Subcutaneous adipose tissue (tissue), 4 donors: Measurements from ENCODE around the gene CRISP2. TPM values are rescaled to one million over a fixed set of nuclear protein-coding genes. Genes with fewer than 3 reads are reported as not detected.

Source experiments
- CTCF ChIP-seq: fragments of 450-650 bp; IDR thresholded peaks from one replicate; pipeline ENCODE4 v1.5.1; 2016; ENCODE audit warnings: low read depth, mild to moderate bottlenecking, control low read depth, antibody characterized with exemption, moderate library complexity
- total RNA-seq, 4 donors: library from RNA; depleted of rRNA; stranded (reverse); fragments of >200 nt; gene quantifications; one replicate each; pipeline ENCODE4 v1.1.0, GENCODE V29; 2016

CRISP2 gene
- total RNA-seq, 4 donors from 2014 or later, result not detected

DNA sequence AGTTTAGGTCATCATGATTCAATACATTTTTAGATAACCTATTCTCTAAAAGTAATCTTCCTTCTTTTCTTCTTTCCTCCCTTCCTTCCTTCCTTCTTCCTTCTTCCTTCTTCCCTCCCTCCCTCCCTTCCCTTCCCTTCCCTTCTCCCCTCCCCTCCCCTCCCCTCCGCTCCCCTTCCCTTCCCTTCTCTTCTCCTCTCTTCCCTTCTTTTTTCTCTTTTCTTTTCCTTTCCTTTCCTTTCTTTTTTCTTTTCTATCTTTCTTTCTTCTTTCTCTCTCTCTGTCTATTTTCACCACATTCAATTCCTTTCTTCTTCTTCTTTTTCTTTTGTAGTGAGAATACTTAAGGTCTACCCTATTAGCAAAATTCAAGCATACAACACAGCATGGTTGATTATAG is 59.4 kb downstream of the CRISP2 start:
- no peak for TF ChIP-seq CTCF

GRCh38 chr6:49653438-49653837 is 59.9 kb downstream of the CRISP2 start:
- TF ChIP-seq CTCF, result no peak

GRCh38 chr6:49651239-49651638 is 62.1 kb downstream of the CRISP2 start:
- no peak for TF ChIP-seq CTCF

- no peak for TF ChIP-seq CTCF
Measured at GRCh38 chr6:49649988-49650387, 63.4 kb downstream of the CRISP2 start.

DNA sequence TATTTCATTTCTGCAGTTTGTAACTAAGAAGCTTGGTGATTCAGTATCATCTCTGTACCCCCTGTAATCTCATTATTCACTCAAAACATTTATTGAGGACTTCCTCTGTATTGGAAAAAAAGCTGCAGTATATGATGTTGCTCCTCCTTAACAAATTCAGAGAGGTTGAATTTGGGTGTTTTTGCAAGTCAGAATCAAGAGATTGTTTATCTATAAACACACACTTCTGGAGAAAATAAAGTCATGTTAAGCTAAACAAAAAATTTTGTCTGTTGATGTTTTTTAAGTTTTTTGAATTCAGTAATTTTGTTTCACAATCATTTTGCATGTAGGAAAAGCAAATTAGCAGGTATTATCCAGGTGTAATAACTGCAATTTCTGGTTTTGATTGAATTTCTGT is 65.3 kb downstream of the CRISP2 start:
- no peak for TF ChIP-seq CTCF

DNA sequence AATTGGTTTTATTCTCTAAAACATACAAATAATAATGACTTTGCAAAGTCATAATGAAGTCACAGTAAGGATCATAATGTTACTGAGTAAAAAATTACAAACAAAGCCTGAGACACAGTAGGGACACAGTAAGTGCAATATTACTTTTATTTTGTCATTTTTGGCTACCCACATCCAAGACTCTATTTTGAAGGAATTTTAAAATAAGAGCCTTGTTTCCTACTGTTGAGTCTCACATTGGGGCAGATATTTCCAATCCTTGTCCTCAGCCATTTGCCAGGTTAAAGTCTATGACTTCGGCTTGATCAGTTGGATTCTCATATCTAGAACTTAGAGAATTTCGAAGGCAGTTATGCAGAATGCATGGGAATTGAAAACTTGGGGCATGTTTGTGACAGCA is 65.9 kb downstream of the CRISP2 start:
- no peak for TF ChIP-seq CTCF

DNA sequence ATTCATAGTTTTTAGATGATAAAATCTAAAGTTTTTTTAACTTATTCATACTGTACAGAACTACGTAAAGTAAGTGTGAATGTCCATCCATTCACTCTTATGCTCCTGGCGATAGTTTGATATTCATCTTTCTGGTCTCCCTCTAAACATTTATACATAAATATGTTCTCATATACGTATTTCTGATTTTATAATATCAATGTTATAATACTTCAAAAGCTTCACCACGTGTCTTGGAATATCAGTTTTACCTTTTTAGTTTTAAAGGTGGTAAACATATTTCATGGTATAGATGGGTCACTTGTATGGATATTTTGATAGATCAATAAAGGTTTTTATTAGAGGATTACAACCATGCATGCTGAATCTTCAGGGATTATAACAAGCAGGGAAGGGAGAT is 66.4 kb downstream of the CRISP2 start:
- TF ChIP-seq CTCF, result no peak
